ENCODE data around the gene POSTN.

Gene POSTN, protein sequence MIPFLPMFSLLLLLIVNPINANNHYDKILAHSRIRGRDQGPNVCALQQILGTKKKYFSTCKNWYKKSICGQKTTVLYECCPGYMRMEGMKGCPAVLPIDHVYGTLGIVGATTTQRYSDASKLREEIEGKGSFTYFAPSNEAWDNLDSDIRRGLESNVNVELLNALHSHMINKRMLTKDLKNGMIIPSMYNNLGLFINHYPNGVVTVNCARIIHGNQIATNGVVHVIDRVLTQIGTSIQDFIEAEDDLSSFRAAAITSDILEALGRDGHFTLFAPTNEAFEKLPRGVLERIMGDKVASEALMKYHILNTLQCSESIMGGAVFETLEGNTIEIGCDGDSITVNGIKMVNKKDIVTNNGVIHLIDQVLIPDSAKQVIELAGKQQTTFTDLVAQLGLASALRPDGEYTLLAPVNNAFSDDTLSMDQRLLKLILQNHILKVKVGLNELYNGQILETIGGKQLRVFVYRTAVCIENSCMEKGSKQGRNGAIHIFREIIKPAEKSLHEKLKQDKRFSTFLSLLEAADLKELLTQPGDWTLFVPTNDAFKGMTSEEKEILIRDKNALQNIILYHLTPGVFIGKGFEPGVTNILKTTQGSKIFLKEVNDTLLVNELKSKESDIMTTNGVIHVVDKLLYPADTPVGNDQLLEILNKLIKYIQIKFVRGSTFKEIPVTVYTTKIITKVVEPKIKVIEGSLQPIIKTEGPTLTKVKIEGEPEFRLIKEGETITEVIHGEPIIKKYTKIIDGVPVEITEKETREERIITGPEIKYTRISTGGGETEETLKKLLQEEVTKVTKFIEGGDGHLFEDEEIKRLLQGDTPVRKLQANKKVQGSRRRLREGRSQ

DNA sequence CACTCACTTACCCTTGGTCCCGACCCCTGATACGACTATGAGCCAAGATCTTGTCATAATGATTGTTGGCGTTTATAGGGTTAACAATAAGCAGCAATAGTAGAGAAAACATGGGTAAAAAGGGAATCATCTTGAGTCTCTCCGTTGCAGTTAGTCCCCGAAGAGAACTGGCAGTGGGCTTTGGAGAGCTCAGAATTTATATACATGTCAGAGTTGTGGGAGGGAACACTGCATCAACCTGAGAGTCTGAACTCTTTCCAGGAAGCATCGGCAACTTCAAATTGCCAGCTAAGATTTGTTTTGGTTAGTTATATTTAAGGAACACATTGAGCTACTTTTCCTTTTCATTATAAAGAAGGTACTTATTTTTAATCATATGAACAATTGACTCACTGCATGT is at the start of gene POSTN:
Gene POSTN, minus strand, starts transcription at position 172 of the 400 bp plus-strand sequence. Its CDS starts 42 bp downstream, at position 130.
- DNase-seq (ENCODE audit: low read depth) = no peak

DNA sequence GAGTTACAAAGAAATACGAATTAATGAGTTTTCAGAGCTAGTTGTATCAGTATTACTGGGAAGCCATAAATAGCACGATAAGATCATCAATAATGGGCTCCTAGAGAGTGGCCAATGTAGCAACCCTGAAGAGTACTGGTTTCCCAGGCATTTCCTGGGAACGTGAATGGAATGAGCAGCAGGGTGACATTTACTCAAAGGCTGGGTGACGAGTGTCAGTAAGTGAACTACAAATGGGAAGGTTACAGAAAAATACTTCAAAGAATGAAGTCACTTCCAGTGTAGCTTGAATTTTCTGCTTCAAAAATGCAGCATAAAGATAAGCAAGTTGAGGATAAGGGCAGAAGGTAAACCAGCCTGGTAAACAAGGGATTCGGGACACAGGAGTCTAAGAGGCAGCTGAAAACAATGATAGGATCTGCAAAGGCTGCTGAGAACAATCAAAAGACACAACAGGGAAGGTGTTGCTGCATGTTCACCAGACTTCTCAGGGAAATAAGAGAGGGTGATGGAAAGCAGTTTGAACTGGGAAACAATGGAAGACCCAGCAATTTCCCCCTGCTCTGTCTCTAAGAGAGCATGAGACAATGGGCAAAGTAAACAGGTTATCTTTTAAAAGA is 48.6 kb upstream of the POSTN start:
- no peak for DNase-seq (ENCODE audit: low read depth)

DNA sequence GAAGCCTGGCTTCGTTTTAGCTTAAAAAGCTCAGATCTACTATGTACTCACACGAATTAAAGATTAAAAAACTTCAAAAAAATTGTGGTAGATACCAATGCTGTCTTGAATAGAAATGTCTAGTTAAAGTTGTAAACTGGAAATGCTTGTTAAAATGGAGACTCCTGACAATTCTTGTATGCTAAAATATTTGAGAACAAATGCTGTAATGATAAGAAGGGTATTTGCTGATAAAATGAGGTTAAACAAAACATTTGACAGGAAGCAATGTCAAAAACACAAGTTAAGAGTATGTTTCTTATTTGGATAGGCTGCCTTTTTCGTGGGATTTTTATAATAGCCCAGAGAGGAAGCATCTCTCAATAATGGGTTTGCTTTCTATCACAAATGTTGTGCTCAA is 48.0 kb upstream of the POSTN start:
- no peak for DNase-seq (ENCODE audit: low read depth)

DNA sequence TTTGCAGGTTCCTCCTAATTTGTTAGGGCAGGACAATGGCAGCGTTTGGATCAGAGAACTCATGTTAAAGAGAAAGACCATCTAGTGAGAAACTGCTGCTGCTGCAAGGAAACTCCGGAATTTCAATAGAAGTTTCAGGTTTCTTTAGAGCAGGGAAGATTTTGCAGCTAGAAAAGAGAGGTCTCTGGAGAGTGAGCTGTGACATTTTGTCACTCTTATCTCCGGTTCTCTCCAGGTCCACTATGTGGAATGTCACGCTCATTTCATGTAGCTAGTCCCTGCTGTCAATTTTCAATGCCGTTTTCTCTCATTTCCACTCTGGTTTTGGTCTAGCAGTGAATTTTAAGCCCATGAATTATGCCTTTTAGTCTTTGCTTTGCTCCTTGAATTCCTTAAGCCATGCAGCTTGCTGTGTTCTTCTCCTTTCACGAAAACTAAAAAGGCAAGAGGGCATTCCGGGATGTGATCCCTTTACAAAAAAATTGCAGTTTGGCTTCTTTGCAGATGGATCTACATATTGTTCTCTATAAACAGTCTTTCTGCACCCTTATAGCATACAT is 46.7 kb upstream of the POSTN start:
- DNase-seq (ENCODE audit: low read depth) = no peak

DNA sequence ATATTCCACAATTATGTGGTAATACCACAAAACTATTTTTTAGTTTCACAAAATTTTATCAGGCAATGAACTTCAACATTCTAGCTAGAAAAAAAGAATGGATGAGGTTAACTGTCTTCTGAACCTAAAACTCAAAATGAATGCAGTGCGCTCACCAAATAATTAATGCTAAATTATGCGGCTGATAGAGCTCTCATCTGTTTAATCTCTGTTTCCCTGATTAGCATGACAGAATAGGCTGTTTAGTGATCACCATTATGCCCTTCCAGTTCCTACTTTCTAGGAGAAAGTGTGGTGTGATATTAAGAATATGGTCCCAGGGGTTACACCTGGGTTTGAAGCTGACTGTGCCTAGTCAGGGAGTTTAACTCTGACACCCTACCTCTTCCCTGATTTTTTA is 42.8 kb upstream of the POSTN start:
- no peak for DNase-seq (ENCODE audit: low read depth)

DNA sequence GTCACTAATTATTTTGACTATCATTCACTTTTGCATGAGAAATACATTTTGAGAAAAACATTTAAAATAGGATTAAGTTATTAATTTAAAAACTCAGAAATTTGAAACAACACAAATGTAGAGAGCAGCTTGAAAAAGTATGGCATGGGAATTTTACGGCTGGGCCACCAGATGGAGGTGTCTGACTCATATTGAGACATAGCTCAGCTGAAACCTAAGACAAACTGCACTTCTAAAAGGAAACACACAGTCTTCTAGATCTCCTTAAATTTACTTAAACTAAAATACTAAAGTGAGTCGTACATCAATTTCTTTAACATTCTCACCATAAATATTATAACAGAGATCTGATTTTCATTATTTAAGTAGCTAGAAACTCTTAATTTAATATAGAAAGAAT is 41.9 kb upstream of the POSTN start:
- no peak for DNase-seq (ENCODE audit: low read depth)

DNA sequence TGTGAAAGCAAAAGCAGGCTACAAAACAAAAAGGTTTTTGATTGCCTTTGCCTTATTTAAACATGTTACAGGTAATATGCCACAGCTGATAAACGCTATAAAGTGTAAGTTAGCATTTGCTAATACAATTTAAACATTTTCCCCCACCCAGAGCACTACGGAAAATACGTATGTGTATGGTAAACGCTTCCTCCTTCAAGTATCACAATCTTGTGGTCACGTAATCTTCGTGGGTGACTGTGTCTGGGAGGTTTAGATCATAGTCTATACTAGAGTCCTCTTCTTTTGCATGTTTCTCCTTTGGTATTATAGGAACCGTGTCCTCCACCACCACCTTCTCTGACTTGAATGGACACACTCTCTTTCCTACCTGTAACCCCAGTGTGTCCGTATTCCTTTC is 38.1 kb upstream of the POSTN start:
- no peak for DNase-seq (ENCODE audit: low read depth)

DNA sequence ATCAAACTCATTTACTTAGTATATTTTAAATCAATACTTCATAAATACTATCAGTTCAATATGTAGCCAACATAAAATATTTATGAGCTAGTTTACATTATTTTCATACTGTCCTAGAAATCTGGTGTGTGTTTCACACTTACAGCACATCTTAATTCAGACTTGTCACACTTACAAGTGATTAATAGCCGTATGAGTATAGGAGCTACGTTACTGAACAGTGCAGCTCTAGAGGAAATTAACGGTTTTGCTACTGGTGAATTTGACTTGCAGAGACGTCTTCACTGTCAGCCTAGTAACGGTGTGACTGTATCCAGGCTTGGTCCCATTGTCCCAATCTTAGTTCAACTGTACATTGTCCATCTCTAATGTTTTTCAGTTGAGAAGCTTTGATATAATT is 33.7 kb upstream of the POSTN start:
- no peak for DNase-seq (ENCODE audit: low read depth)

DNA sequence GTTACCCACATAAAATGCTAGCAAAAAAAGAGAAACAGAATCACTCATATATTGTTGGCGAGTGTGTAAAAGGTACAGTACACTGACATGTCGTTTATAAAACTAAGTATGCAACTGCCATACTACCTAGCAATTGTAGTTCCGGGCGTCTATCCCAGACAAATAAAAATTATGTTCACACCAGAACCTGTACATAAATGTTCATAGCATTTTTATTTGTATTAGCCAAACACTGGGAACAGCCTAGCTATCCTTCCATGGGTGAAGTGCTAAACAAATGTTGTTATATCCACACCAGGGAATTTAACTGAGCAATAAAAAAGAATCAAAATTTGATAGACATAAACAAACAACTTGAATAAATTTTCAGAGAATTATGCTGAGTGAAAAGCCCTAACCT is 28.9 kb upstream of the POSTN start:
- DNase-seq (ENCODE audit: low read depth) = no peak

DNA sequence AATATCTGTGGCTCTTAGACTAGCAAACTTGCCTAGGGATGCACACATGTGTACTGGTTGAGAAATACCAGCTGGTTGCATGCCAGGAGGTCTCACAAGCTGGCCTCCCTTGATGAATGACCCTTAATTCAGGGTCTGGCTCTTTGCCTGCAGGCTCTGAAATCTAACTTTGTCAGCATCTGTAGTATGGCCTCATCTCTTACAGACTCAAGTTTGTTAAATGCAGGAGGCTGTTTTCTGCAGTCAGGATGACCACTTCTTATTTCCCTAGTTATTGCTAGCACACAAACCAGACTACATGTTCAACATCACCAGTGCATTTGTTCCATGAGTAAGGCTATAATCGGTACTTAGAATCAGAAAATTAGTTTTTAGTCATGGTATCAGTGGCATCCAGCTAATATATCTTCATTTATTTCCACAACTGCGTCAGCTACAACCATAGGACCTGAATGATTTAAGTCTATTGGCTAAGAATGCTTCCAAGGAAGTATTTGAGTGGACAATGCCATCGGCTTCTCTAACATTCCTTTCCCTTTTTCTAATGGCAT is 23.3 kb upstream of the POSTN start:
- DNase-seq (ENCODE audit: low read depth) = no peak

DNA sequence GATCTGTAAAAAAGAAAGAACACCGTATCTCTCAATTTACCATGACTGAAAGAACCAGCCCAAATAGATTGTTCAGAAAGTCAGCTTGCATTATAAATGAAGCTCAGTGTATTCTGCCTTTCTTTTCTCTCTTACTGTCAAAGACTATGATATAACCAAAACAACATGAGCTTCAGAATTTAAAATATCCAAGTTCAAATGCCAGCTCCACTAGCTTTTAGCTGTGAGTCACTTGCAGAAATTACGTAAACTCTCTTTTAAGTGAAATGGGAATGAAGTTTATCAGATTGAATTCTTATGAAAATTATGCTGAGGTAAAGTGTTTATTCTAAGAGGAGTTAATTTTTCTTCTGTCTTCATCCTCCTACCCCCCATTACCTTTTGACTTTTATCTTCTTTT is 20.0 kb upstream of the POSTN start:
- DNase-seq (ENCODE audit: low read depth) = no peak

DNA sequence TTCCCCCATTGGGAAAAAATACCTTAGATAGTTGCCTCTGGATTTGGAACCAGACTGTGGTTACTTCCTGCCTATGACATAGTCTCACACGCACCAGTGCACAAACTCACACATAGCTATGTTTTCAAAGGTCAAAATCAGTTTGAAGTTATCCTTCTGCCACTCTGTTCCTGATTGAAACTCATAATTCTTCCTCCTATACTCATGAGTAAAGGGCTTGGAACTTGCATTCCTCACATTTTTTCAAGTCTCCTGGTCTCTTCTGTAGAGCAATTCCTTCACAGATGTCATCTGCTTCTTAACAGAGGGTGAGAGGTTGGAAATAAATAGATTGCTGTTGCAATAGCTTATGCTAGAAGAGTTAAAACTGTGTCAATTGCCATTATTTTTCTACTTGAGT is 18.6 kb upstream of the POSTN start:
- no peak for DNase-seq (ENCODE audit: low read depth)

DNA sequence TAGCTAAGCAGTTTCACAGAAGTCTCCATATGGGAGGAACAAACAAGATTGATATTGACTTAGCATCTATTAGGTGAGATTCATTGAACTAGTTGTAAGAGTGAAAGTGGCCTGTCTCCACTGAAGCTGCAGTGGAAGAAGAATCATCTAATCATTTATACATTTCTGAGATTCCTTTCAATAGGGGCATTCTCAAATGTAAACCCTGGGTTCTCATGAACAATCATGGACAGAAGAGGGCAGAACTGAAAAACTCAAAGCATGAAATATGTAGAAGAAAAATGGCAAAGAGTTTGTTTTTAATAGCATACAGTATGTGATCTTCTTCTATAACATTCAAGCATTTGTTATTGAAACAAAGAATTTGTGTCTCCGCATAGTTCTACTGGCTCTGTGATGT is 17.6 kb upstream of the POSTN start:
- DNase-seq (ENCODE audit: low read depth) = no peak

DNA sequence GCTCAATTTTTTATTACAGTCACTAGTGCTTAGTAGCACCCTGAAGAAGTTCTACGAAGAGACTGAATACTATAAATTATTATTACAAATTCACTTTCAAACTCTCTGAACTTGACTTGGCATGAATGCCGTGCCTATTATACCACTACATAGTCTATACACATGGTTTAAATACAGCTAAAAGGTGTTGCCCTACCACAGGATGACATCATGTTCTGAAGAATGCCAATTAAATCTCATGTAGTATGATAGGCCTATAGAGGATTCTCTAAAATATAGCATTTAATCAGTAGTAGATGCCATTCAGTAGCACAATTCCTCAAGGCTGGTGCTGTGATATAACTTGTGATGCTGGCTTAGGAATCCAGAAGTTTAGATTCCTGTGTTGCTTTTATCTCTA is 16.7 kb upstream of the POSTN start:
- no peak for DNase-seq (ENCODE audit: low read depth)

DNA sequence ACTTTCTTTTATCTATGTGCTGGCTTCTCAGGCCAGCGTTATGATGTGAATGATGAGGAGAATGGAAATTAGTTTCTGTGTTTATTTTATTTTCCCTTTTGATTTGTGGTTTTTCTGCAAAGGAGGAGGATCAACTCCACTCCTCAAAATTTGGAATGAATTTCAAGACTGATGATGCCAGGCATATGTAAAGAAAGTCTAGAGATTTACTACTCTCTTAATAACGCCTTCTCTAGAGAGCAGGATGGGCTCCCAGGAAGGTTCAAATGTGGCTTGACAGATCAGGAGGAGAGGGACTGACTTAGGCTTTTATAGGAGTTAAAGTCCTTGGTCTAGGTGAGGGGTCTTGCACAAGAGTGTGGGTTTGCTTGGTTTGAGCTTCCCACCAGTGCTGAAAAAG is 15.1 kb upstream of the POSTN start:
- DNase-seq (ENCODE audit: low read depth) = no peak

DNA sequence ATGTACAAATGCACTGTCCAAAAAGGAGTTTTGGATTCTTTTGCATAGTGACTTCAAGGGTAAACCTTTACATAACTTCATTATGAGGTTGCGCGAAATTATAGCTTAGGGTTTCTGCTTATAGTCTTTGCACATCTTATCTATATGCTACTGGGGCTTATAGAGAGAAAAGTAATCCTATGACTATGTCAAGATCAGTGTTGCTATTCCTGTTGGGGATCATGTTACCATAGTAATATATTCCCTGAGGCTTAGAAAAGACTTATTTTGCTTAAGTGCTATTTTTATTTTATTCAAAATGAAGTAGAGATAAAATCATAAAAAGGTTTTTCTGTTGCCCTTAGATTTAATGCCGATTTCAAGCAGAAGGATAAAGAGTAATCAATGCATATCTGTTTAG is 14.7 kb upstream of the POSTN start:
- DNase-seq (ENCODE audit: low read depth) = no peak

DNA sequence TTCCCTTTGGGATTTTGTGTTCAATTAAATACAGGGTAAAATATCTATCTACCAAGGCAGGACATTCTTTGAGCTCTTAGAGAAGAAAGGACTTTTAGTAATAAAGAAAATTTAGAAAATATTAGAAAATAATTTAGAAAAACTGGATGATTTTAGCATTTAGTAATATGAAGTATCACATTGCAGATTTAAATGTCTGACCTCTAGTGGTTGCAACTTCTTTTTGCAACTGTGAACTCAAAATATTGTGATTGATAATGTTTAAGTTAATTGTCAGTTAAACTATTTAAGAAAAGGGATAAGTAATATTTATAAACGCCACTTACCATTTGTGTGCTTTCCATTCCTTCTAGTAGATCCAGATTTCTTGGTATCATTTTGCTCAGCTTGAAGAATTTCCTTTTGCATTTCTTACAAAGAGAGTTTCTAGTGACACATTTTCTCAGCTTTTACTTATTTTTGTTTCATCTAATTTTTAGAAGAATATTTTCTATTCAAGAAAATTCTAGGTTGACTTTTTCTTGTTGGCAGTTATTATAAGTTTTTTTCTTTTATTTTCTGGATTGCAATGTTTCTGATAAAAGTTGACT is 10.3 kb upstream of the POSTN start:
- no peak for DNase-seq (ENCODE audit: low read depth)

DNA sequence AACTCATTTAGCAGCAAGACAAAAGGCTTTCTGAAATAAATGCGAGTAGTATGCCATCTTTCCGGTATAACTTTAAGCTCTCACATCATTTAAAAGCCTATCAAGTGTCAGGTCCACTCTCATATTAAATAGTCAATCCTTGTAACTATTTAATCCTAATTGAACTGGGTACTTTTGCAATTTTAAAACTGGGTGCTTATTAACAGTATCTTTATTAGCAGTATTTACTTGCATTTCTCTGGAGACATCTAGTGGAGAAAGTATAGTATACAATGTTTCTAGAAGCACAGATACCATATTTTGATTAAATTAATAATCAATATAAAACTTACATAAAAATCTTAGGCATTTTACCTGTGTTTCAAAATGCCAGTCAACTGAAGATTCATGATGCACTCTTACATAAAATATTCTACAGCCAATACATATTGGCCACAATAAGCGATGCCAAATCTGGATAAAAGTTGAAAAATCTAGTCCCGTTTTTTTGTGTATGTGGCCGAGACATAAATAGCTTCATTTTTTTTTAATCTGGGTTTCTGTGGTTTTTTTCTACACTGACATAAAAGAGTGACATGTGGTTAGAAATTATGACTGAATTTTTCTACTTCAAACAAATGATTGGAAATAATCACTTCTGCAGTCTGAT is 4.3 kb upstream of the POSTN start:
- DNase-seq (ENCODE audit: low read depth) = no peak

DNA sequence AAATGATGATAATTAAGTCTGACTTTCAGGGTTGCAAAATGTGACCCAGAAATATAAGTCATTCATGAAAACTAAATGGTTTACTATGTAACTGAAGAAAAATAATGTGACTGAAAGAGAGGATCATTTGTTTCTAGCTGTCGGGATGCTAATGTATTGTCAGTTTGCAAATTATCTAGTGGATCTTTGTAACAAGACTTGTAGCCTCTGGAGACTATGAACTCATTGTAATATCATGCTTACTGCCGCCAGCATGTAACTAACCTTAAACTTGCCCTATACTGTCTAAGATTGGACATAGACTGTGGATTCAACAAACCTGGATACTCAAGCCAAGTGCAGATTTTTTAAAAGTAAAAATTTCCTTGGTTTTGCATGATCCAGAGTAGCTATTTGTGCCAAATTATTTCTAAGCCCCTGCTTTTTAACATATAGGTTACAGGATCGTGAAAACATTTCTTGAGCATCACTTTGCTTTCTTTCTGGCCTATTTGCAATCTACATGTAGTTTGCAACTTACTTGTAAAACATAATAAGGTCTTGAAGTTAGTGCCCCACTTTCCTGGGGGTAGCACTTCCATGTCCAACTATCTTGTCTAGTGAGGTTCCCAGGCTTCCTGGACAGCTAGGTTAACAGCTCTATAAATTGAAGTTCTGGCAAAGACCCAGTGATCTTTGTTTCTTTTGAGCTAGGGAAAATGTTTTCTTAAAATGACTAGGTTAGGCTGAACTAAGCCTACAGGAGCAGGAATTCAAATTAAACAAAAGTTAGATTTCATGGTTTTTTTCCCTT is 3.3 kb upstream of the POSTN start:
- no peak for DNase-seq (ENCODE audit: low read depth)

DNA sequence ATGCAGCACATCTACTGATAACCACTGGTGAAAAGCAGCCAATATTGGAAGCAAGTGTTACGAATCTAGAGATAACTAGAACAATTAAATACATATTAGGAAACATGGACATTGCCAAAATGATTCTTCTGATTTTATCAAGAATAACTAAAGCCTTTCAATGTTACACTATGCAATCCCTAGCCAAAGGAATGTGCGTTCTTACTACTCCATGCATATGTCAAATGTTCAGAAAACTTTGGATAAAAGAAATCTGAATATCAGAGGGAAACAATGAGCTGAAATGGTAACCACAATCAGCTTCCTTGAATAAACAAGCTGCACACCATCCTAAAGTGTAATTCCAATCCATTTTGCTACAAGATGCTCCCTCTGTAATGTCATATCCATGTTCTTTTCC is 951 bp upstream of the POSTN start:
- DNase-seq (ENCODE audit: low read depth) = no peak
